Keratinocyte (primary cell): ENCODE results near the gene PDE1C.

Source experiments
- EZH2 ChIP-seq: IDR thresholded peaks from one replicate; pipeline ENCODE4 v1.6.1; 2012; ENCODE audit warnings: inconsistent platforms, mild to moderate bottlenecking, low read length, moderate library complexity
- TF ChIP-seq, protein P1 (sequence below), 3 experiments: IDR thresholded peaks in 1 of 3; conservative IDR thresholded peaks in 1 of 3; optimal IDR thresholded peaks in 1 of 3; 2 replicates in 2 of 3; 3 replicates in 1 of 3; pipeline versions ENCODE3 to v1.5.1; 2011; ENCODE audit warnings: low read length in 3 of 3, mild to moderate bottlenecking in 3 of 3, moderate library complexity in 2 of 3, control low read depth in 1 of 3, inconsistent platforms in 1 of 3; ENCODE audit not compliant: insufficient read depth in 2 of 3; ENCODE audit errors: extremely low read depth in 1 of 3

GRCh38 chr7:31825576-31825975 is 244.6 kb downstream of the PDE1C start:
- TF ChIP-seq, protein P1, sequence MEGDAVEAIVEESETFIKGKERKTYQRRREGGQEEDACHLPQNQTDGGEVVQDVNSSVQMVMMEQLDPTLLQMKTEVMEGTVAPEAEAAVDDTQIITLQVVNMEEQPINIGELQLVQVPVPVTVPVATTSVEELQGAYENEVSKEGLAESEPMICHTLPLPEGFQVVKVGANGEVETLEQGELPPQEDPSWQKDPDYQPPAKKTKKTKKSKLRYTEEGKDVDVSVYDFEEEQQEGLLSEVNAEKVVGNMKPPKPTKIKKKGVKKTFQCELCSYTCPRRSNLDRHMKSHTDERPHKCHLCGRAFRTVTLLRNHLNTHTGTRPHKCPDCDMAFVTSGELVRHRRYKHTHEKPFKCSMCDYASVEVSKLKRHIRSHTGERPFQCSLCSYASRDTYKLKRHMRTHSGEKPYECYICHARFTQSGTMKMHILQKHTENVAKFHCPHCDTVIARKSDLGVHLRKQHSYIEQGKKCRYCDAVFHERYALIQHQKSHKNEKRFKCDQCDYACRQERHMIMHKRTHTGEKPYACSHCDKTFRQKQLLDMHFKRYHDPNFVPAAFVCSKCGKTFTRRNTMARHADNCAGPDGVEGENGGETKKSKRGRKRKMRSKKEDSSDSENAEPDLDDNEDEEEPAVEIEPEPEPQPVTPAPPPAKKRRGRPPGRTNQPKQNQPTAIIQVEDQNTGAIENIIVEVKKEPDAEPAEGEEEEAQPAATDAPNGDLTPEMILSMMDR (optimal IDR thresholded peaks at IDR 0.05 in 1 of 3, IDR thresholded peaks at IDR 0.05 in 1 of 3, conservative IDR thresholded peaks at IDR 0.05 in 1 of 3; ENCODE audit: extremely low read depth in 1 of 3, insufficient read depth in 2 of 3, low read length in 3 of 3): no peak
- TF ChIP-seq EZH2: no peak
